Measurements from ENCODE around the gene TMEM63B. TPM values are rescaled to one million over a fixed set of nuclear protein-coding genes. Genes with fewer than 3 reads are reported as not detected.

TMEM63B gene
- total and polyA plus RNA-seq, 2 donors (not counting 1 experiment from before 2014, with no cell fraction given): 15.4 to 19.1 TPM

DNA sequence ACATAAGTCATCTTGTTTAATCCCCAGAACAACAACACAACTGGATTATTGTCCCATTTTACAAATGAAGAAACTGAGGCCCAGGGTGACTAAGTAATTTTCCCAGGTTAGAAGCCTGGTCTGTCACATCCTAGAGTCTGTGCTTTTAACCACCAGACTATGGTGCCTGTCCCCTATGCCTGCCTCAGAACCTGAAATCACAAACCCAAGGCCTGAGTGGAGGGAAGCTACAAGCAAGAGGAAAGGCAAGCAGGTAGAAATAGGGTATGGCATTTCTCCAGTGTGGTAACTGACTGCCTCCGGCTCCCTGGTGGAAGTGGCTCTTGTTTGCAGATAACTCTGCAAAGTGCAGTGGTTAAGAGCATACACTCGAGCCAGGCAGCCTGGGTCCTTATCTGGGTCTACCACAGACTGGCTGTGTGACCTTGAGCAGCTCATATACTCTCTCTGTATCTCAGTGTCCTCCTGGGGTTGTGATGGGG, 2.5 kb downstream of the TMEM63B start:
- Mint-ChIP-seq H3K9me3 (ENCODE audit: insufficient read depth) (no peaks in the 10 kb centered on the region), H3K4me3 (no peak overlapping the region), H3K27ac (no peak overlapping the region), H3K4me1 (peaks cover 34% of the 10 kb centered on the region), H3K27me3 (no peaks in the 10 kb centered on the region)
- Histone ChIP-seq H3K4me1 (ENCODE audit: control insufficient read depth in 2 of 2, insufficient read depth in 2 of 2, low read length in 2 of 2) (peaks cover 23 to 33% of the 10 kb centered on the region in 2 donors), H3K4me2 (replicated peaks; ENCODE audit: low read depth, low read length, poor library complexity, severe bottlenecking) (no peak overlapping the region), H4K20me1 (ENCODE audit: control insufficient read depth, insufficient read depth, low read length, poor library complexity, severe bottlenecking) (peaks cover 7% of the 10 kb centered on the region), H3K36me3 (replicated peaks in 1 of 2; ENCODE audit: control extremely low read depth in 1 of 2, control insufficient read depth in 1 of 2, extremely low read depth in 1 of 2, insufficient read depth in 2 of 2, low read length in 1 of 2) (peaks cover 0 to 2% of the 10 kb centered on the region in 2 experiments), H3K9ac (ENCODE audit: low read length) (no peak overlapping the region), H3K27me3 (replicated peaks in 1 of 4; ENCODE audit: control extremely low read depth in 1 of 4, control insufficient read depth in 3 of 4, insufficient read depth in 4 of 4, low read length in 3 of 4) (no peaks in the 10 kb centered on the region), H2AFZ (ENCODE audit: insufficient read depth, low read depth, low read length, poor library complexity, severe bottlenecking) (no peak overlapping the region), H3K9me3 (ENCODE audit: control extremely low read depth in 1 of 3, control insufficient read depth in 2 of 3, insufficient read depth in 1 of 3, low read length in 2 of 3) (no peaks in the 10 kb centered on the region), H3K27ac (ENCODE audit: low read length in 2 of 2) (no peak overlapping the region), H3K79me2 (ENCODE audit: control insufficient read depth, insufficient read depth, low read length) (peaks cover 35% of the 10 kb centered on the region), H3K4me3 (ENCODE audit: control extremely low read depth in 1 of 5, extremely low read depth in 1 of 5, insufficient read depth in 1 of 5, low read depth in 2 of 5, low read length in 4 of 5) (no peak overlapping the region)
- DNase-seq: no peak
- CTCF ChIA-PET: interaction anchor here (0.6 to 2.2 kb wide), 3 partner anchors 21 to 55 kb away, joined by 3 to 6 read pairs (median 4); no protein-coding TSS in a partner anchor
- ATAC-seq (ENCODE audit: low read depth): no peak
- 86% methylated on average over 1 of the region's 2 CpGs for WGBS (ENCODE audit: insufficient coverage)
- POLR2A ChIA-PET: interaction anchor here (0.6 kb wide), 1 partner anchor 76 kb away, joined by 3 read pairs; no protein-coding TSS in a partner anchor
- TF ChIP-seq, protein P1, sequence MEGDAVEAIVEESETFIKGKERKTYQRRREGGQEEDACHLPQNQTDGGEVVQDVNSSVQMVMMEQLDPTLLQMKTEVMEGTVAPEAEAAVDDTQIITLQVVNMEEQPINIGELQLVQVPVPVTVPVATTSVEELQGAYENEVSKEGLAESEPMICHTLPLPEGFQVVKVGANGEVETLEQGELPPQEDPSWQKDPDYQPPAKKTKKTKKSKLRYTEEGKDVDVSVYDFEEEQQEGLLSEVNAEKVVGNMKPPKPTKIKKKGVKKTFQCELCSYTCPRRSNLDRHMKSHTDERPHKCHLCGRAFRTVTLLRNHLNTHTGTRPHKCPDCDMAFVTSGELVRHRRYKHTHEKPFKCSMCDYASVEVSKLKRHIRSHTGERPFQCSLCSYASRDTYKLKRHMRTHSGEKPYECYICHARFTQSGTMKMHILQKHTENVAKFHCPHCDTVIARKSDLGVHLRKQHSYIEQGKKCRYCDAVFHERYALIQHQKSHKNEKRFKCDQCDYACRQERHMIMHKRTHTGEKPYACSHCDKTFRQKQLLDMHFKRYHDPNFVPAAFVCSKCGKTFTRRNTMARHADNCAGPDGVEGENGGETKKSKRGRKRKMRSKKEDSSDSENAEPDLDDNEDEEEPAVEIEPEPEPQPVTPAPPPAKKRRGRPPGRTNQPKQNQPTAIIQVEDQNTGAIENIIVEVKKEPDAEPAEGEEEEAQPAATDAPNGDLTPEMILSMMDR (IDR thresholded peaks at IDR 0.05): no peak
- TF ChIP-seq EZH2 (IDR thresholded peaks at IDR 0.05; ENCODE audit: borderline replicate concordance, insufficient read depth, low read depth, low read length, poor library complexity, severe bottlenecking): no peak
- intact Hi-C loops (cut with micrococcal nuclease): loop anchor here (5.0 kb wide), 3 partner anchors 117 to 553 kb away; partner anchors contain the start of genes HSP90AB1, POLH and XPO5

DNA sequence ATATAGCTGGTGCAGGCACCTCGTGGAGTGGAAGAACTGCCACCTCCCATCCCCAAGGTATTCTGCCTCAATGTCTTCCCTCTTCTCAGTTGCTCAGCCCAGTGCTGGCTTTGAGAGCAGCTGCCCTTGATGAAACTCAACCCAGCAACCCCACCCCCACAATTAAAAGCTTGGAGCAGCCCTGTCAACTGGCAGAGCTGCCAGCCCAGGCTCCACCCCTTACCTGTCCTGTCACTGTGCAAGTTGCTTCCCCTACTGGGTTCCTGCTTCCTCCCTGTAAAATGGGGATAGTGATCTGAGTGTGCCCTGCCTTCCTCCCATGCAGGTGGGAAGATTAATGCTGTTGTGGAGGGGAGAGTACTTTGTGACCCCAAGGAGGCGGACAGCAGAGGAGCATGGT, 4.5 kb downstream of the TMEM63B start:
- Histone ChIP-seq H3K9me3 (ENCODE audit: control extremely low read depth in 1 of 3, control insufficient read depth in 2 of 3, insufficient read depth in 1 of 3, low read length in 2 of 3) (no peaks in the 10 kb centered on the region), H3K27me3 (replicated peaks in 1 of 4; ENCODE audit: control extremely low read depth in 1 of 4, control insufficient read depth in 3 of 4, insufficient read depth in 4 of 4, low read length in 3 of 4) (no peaks in the 10 kb centered on the region), H3K9ac (ENCODE audit: low read length) (no peak overlapping the region), H3K4me1 (ENCODE audit: control insufficient read depth in 2 of 2, insufficient read depth in 2 of 2, low read length in 2 of 2) (peaks cover 12 to 16% of the 10 kb centered on the region in 2 donors), H3K4me3 (ENCODE audit: control extremely low read depth in 1 of 5, extremely low read depth in 1 of 5, insufficient read depth in 1 of 5, low read depth in 2 of 5, low read length in 4 of 5) (no peak overlapping the region), H4K20me1 (ENCODE audit: control insufficient read depth, insufficient read depth, low read length, poor library complexity, severe bottlenecking) (peaks cover 7% of the 10 kb centered on the region), H2AFZ (ENCODE audit: insufficient read depth, low read depth, low read length, poor library complexity, severe bottlenecking) (no peak overlapping the region), H3K36me3 (replicated peaks in 1 of 2; ENCODE audit: control extremely low read depth in 1 of 2, control insufficient read depth in 1 of 2, extremely low read depth in 1 of 2, insufficient read depth in 2 of 2, low read length in 1 of 2) (peaks cover 0 to 3% of the 10 kb centered on the region in 2 experiments), H3K4me2 (replicated peaks; ENCODE audit: low read depth, low read length, poor library complexity, severe bottlenecking) (no peak overlapping the region), H3K27ac (ENCODE audit: low read length in 2 of 2) (no peak overlapping the region), H3K79me2 (ENCODE audit: control insufficient read depth, insufficient read depth, low read length) (peaks cover 15% of the 10 kb centered on the region)
- no peak for DNase-seq
- H3K4me1 Mint-ChIP-seq: peaks cover 18% of the 10 kb centered on the region
- H3K27ac Mint-ChIP-seq: no peak overlapping the region
- H3K4me3 Mint-ChIP-seq: no peak overlapping the region
- H3K9me3 Mint-ChIP-seq (ENCODE audit: insufficient read depth): no peaks in the 10 kb centered on the region
- intact Hi-C loops (cut with micrococcal nuclease): no loop called here
- ATAC-seq (ENCODE audit: low read depth): no peak
- CTCF ChIA-PET: interaction anchor here (0.7 to 1.1 kb wide), 2 partner anchors 35 to 651 kb away, joined by 3 read pairs; no protein-coding TSS in a partner anchor
- POLR2A ChIA-PET: interaction anchor here (0.9 kb wide), 1 partner anchor 23 kb away, joined by 4 read pairs; no protein-coding TSS in a partner anchor
- no peaks in the 10 kb centered on the region for H3K27me3 Mint-ChIP-seq
- 100% methylated on average over 2 of the region's 2 CpGs for WGBS (ENCODE audit: insufficient coverage)
- no peak for TF ChIP-seq EZH2 (IDR thresholded peaks at IDR 0.05; ENCODE audit: borderline replicate concordance, insufficient read depth, low read depth, low read length, poor library complexity, severe bottlenecking)
- TF ChIP-seq, protein P1 (IDR thresholded peaks at IDR 0.05): no peak
